WTC11 (cell line): ENCODE results near the gene HPSE2.

Experiments
- CTCF ChIP-seq: fragments of 200-600 bp; IDR thresholded peaks from 2 replicates; pipeline ENCODE4 v1.8.0; 2022; ENCODE audit warnings: antibody characterized with exemption
- NR3C1 ChIP-seq: sonication (generic); formaldehyde crosslinking; conservative IDR thresholded peaks from 2 replicates; pipeline ENCODE4 v1.8.1; 2023; ENCODE audit warnings: low read depth, mild to moderate bottlenecking, missing genetic modification reagents
- ZNF232 ChIP-seq: sonication (generic); formaldehyde crosslinking; IDR thresholded peaks from 2 replicates; pipeline ENCODE4 v1.8.0; 2022; ENCODE audit warnings: mild to moderate bottlenecking, missing genetic modification reagents
- TF ChIP-seq, protein P1 (sequence below): sonication (generic); formaldehyde crosslinking; IDR thresholded peaks from 2 replicates; pipeline ENCODE4 v1.8.1; 2023; ENCODE audit warnings: mild to moderate bottlenecking, missing genetic modification reagents, moderate library complexity

- no peak for TF ChIP-seq CTCF
- TF ChIP-seq ZNF232 (CRISPR knock-in tag): no peak
- TF ChIP-seq, protein P1, sequence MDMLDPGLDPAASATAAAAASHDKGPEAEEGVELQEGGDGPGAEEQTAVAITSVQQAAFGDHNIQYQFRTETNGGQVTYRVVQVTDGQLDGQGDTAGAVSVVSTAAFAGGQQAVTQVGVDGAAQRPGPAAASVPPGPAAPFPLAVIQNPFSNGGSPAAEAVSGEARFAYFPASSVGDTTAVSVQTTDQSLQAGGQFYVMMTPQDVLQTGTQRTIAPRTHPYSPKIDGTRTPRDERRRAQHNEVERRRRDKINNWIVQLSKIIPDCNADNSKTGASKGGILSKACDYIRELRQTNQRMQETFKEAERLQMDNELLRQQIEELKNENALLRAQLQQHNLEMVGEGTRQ: no peak
- no peak for TF ChIP-seq NR3C1
Measured at GRCh38 chr10:98644466-98644865, 591.2 kb downstream of the HPSE2 start.
